MM.1S (cell line): ENCODE results near the gene ZBTB12.
"Not testable (repeated sequence)": the region's sequence is repeated elsewhere in the genome, so short reads cannot be mapped to it uniquely, and the experiment has no call there.

Experiments used
- DNase-seq: peaks from one replicate; pipeline ENCODE4 v3.0.0-alpha.2; 2015
- H2AFZ ChIP-seq: fragments of 300-600 bp; sonication (generic); 2 replicates; pipeline ENCODE4 v1.6.0; 2016; ENCODE audit warnings: antibody characterized with exemption, low read length
- H3F3A ChIP-seq: fragments of 300-600 bp; sonication (generic); 2 replicates; pipeline ENCODE4 v1.6.1; 2016; ENCODE audit warnings: mild to moderate bottlenecking, antibody characterized with exemption, low read length, moderate library complexity, mixed read lengths; ENCODE audit not compliant: insufficient read depth
- H3K27ac ChIP-seq: fragments of 300-600 bp; sonication (generic); 2 replicates; pipeline ENCODE4 v1.5.1; 2016; ENCODE audit warnings: mild to moderate bottlenecking, low read length
- H3K27me3 ChIP-seq: fragments of 300-600 bp; sonication (generic); replicated peaks from 2 replicates; pipeline ENCODE4 v1.6.0; 2016; ENCODE audit warnings: low read length; ENCODE audit not compliant: insufficient read depth
- H3K36me3 ChIP-seq: fragments of 300-600 bp; sonication (generic); replicated peaks from 2 replicates; pipeline ENCODE4 v1.6.1; 2016; ENCODE audit warnings: mild to moderate bottlenecking, low read length, mixed read lengths; ENCODE audit not compliant: insufficient read depth
- H3K4me1 ChIP-seq: fragments of 300-600 bp; sonication (generic); 2 replicates; pipeline ENCODE4 v1.6.1; 2016; ENCODE audit warnings: low read length, mixed read lengths
- H3K4me2 ChIP-seq: fragments of 300-600 bp; sonication (generic); 2 replicates; pipeline ENCODE4 v1.6.0; 2016; ENCODE audit warnings: low read depth, low read length
- H3K4me3 ChIP-seq: fragments of 300-600 bp; sonication (generic); 2 replicates; pipeline ENCODE4 v1.5.1; 2016; ENCODE audit warnings: low read length, mixed read lengths
- H3K79me2 ChIP-seq: fragments of 300-600 bp; sonication (generic); 2 replicates; pipeline ENCODE4 v1.6.1; 2016; ENCODE audit warnings: mixed run types, low read length, mixed read lengths
- H3K9ac ChIP-seq: fragments of 300-600 bp; sonication (generic); 2 replicates; pipeline ENCODE4 v1.6.1; 2016; ENCODE audit warnings: low read length, mixed read lengths
- H3K9me2 ChIP-seq: fragments of 300-600 bp; sonication (generic); replicated peaks from 2 replicates; pipeline ENCODE4 v1.6.1; 2016; ENCODE audit warnings: mild to moderate bottlenecking, low read length, mixed read lengths; ENCODE audit not compliant: insufficient read depth
- H3K9me3 ChIP-seq: fragments of 300-600 bp; sonication (generic); replicated peaks from 2 replicates; pipeline ENCODE4 v1.6.1; 2016; ENCODE audit warnings: mild to moderate bottlenecking, low read length, mixed read lengths; ENCODE audit not compliant: insufficient read depth
- H4K20me1 ChIP-seq: fragments of 300-600 bp; sonication (generic); 2 replicates; pipeline ENCODE4 v1.6.1; 2016; ENCODE audit warnings: mild to moderate bottlenecking, low read length, moderate library complexity, mixed read lengths; ENCODE audit not compliant: insufficient read depth
- EZH2 ChIP-seq: fragments of 300-600 bp; sonication (generic); optimal IDR thresholded peaks from 2 replicates; pipeline ENCODE3; 2017; ENCODE audit warnings: low read depth, mild to moderate bottlenecking, antibody characterized with exemption, low read length, mixed read lengths
- EZH2phosphoT487 ChIP-seq: fragments of 300-600 bp; sonication (generic); IDR thresholded peaks from 2 replicates; pipeline ENCODE4 v1.6.1; 2018; ENCODE audit warnings: antibody characterized with exemption, low read length
- TF ChIP-seq, protein P1 (sequence below): fragments of 300-600 bp; sonication (generic); IDR thresholded peaks from 2 replicates; pipeline ENCODE4 v1.5.1; 2016; ENCODE audit warnings: antibody characterized with exemption, low read length, mixed read lengths

Gene ZBTB12

DNA sequence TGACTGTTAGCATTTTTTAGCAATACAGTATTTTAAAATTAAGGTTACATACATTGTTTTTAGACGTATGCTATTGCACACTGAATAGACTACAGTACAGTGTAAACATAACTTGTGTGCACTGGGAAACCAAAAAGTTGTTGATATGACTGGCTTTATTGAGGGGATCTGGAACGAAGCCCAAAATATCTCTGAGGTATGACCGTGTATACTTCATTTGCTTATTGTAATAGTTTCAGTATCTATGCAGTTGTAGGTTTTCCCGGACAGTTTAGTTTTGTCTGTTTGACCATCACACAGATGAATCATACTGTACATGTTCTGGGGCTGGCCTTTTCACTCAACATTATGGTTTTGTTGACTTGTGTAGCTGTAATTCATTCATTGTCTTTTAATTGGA lies 6.9 kb upstream of the ZBTB12 start:
- Histone ChIP-seq H3K4me2 (peak overlapping the region; percentile 56), H3K4me3 (peak overlapping the region; percentile 10; the same call in 1 of the 2 replicates), H3K9me3 (no peaks in the 10 kb centered on the region), H3K9me2 (no peaks in the 10 kb centered on the region), H3K79me2 (no peaks in the 10 kb centered on the region), H3K9ac (peak overlapping the region; percentile 25; the same call in 1 of the 2 replicates), H3K36me3 (no peaks in the 10 kb centered on the region), H3K27me3 (no peaks in the 10 kb centered on the region), H4K20me1 (no peaks in the 10 kb centered on the region), H3K4me1 (peaks cover 14% of the 10 kb centered on the region; the same call in 1 of the 2 replicates), H3F3A (peaks cover 8% of the 10 kb centered on the region), H3K27ac (peak overlapping the region; percentile 51; the same call in 1 of the 2 replicates), H2AFZ (0 out of 2 replicates have a peak overlapping the region, but pooled peaks have one; percentile 7)
- peak; percentile 46 for DNase-seq
- TF ChIP-seq EZH2phosphoT487 = no peak
- TF ChIP-seq EZH2 = no peak
- TF ChIP-seq, protein P1, sequence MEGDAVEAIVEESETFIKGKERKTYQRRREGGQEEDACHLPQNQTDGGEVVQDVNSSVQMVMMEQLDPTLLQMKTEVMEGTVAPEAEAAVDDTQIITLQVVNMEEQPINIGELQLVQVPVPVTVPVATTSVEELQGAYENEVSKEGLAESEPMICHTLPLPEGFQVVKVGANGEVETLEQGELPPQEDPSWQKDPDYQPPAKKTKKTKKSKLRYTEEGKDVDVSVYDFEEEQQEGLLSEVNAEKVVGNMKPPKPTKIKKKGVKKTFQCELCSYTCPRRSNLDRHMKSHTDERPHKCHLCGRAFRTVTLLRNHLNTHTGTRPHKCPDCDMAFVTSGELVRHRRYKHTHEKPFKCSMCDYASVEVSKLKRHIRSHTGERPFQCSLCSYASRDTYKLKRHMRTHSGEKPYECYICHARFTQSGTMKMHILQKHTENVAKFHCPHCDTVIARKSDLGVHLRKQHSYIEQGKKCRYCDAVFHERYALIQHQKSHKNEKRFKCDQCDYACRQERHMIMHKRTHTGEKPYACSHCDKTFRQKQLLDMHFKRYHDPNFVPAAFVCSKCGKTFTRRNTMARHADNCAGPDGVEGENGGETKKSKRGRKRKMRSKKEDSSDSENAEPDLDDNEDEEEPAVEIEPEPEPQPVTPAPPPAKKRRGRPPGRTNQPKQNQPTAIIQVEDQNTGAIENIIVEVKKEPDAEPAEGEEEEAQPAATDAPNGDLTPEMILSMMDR = no peak

DNA sequence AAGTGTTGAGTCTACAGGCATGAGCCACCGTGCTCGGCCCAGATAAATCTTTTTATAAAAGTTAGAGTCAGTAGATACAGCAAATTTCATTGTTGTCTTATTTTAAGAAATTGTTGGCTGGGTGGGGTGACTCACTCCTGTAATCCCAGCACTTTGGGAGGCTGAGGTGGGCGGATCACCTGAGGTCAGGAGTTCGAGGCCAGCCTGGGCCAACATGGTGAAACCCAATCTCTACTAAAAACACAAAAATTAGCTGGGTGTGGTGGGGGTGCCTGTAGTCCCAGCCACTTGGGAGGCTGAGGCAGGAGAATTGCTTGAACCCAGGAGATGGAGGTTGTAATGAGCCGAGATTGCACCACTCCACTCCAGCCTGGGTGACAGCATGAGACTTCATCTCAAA lies 6.4 kb upstream of the ZBTB12 start:
- Histone ChIP-seq H3K27ac (peak overlapping the region; percentile 51; the same call in 1 of the 2 replicates), H3K4me1 (peaks cover 14% of the 10 kb centered on the region; the same call in 1 of the 2 replicates), H3K4me2 (peak overlapping the region; percentile 56; the same call in 1 of the 2 replicates), H2AFZ (0 out of 2 replicates have a peak overlapping the region, but pooled peaks have one; percentile 7)
- H4K20me1 ChIP-seq, H3K79me2 ChIP-seq, H3K9ac ChIP-seq, H3K9me2 ChIP-seq, H3K4me3 ChIP-seq, H3K36me3 ChIP-seq, DNase-seq, H3F3A ChIP-seq, H3K9me3 ChIP-seq, H3K27me3 ChIP-seq: not testable (repeated sequence)

DNA sequence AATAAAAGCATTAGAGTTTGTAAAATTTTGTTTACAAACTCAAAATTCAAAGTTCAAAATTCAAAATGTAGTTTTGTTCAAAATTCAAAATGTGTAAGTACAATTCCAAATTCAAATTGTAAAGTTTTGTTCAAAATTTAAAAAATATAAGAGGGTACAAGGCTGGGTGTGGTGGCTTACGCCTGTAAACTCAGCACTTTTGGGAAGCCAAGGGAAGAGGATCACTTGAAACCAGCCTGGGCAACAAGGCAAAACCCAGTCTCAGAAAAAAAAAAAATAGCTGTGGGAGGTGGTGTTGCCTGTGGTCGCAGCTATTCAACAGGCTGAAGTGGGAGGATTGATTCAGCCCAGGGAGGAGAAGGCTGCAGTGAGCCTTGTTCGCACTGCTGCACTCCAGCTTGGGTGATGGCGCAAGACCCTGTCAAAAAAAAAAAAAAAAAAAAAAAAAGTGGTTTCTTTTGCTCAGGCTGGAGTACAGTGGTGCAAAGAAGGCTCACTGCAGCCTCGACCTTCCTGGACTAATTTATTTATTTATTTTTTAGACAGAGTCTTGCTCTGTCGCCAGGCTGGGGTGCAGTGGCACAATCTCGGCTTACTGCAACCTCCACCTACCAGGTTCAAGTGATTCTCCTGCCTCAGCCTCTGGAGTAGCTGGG lies 5.4 kb upstream of the ZBTB12 start:
- Histone ChIP-seq H3K9me2 (no peaks in the 10 kb centered on the region), H3K9me3 (no peaks in the 10 kb centered on the region), H3K4me1 (peaks cover 14% of the 10 kb centered on the region; the same call in 1 of the 2 replicates), H4K20me1 (no peaks in the 10 kb centered on the region), H3K4me3 (no peak overlapping the region), H3K4me2 (no peak overlapping the region), H3K27me3 (no peaks in the 10 kb centered on the region), H2AFZ (no peak overlapping the region), H3K27ac (no peak overlapping the region), H3F3A (peaks cover 16% of the 10 kb centered on the region), H3K36me3 (no peaks in the 10 kb centered on the region), H3K79me2 (no peaks in the 10 kb centered on the region), H3K9ac (no peak overlapping the region)
- DNase-seq = no peak
- TF ChIP-seq EZH2phosphoT487 (no peak), EZH2 (no peak)
- TF ChIP-seq, protein P1 = no peak

DNA sequence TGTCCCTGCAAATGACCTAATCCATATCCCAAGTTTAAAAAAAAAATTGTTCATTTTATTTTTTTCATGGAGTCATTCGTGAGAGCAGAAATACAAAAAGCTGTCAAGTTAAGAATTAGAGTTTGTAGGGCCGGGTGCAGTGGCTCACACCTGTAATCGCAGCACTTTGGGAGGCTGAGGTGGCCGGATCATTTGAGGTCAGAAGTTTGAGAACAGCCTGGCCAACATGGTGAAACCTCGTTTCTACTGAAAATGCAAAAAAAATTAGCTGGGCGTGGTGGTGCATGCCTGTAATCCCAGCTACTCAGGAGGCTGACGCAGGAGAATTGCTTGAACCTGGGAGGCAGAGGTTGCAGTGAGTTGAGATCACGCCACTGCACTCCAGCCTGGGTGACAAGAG lies 4.8 kb upstream of the ZBTB12 start:
- not testable (repeated sequence) for H3K27me3 ChIP-seq, DNase-seq, H3K9me3 ChIP-seq, H3K27ac ChIP-seq, H3K9me2 ChIP-seq, H3K36me3 ChIP-seq, H3K79me2 ChIP-seq, H3K4me3 ChIP-seq, H3K9ac ChIP-seq, H4K20me1 ChIP-seq, H3K4me2 ChIP-seq, H2AFZ ChIP-seq
- Histone ChIP-seq H3F3A (peaks cover 18% of the 10 kb centered on the region), H3K4me1 (peaks cover 14% of the 10 kb centered on the region; the same call in 1 of the 2 replicates)
